ENCODE results near the gene AP3S1.

GRCh38 chr5:115796656-115797055 is 45.1 kb upstream of the AP3S1 start:
- TF ChIP-seq ZNF274 (IDR thresholded peaks at IDR 0.05; ENCODE audit: low read depth, low read length) (no peak), YY1 (IDR thresholded peaks at IDR 0.05; ENCODE audit: insufficient read depth, insufficient read length) (no peak), SUZ12 (IDR thresholded peaks at IDR 0.05; ENCODE audit: extremely low read depth, insufficient read depth, insufficient read length) (no peak)
